NT2/D1 (cell line): ENCODE measurements around the gene WNT9B.

Experiments
- SUZ12 ChIP-seq: IDR thresholded peaks from 2 replicates; pipeline ENCODE4 v1.6.1; 2011; ENCODE audit not compliant: insufficient read length, insufficient read depth; ENCODE audit errors: extremely low read depth
- YY1 ChIP-seq: IDR thresholded peaks from 2 replicates; pipeline ENCODE4 v1.6.1; 2011; ENCODE audit not compliant: insufficient read length, insufficient read depth

DNA sequence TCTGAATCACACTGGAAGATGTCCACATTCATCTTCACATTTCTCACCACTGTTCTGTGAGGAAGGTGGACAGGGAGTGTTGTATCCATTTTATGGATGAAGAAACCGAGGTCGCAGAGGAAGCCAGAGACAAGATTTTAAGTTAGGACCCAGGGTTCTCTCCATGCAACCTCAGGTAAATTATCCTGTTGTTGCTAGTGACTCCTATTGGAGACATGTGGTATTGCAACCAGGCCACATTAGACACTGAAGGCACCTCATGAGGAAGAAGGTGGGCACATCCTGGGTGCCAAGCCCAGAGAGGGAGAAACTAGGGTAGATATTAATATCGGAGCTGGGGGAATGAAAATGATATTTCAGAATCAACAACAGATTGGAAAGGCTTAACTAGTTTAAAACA, 8.5 kb upstream of the WNT9B start:
- TF ChIP-seq YY1 (no peak), SUZ12 (no peak)
